SK-N-SH (cell line): Measurements from ENCODE around the gene TFAP2B. TPM values are rescaled to one million over a fixed set of nuclear protein-coding genes. Genes with fewer than 3 reads are reported as not detected.

Source experiments
- CTCF ChIA-PET: fragments of 300-600, 350-600 bp; formaldehyde crosslinking; extraction: SDS; loops from one replicate; lab custom pipeline; 2021; lab: Yijun Ruan, JAX
- POLR2A ChIA-PET: fragments of 350-600 bp; sonication (Branson Sonifier 250); formaldehyde crosslinking; extraction: SDS; loops from one replicate; lab custom pipeline; 2020; ENCODE audit warnings: antibody characterized with exemption, inconsistent platforms; lab: Yijun Ruan, JAX
- DNase-seq: peaks from one replicate; pipeline ENCODE4 v3.0.0; 2012
- H2AFZ ChIP-seq: fragments of 200-600 bp; sonication (generic); 2 replicates; pipeline ENCODE4 v1.8.1; 2016; ENCODE audit warnings: antibody characterized with exemption, mild to moderate bottlenecking, low read depth
- H3F3A ChIP-seq: fragments of 200-600 bp; sonication (generic); replicated peaks from 2 replicates; pipeline ENCODE3; 2016; ENCODE audit warnings: antibody characterized with exemption, mild to moderate bottlenecking; ENCODE audit not compliant: insufficient read depth
- H3K27ac ChIP-seq, 2 experiments: fragments of 200-500 bp in 1 of 2; fragments of 200-600 bp in 1 of 2; sonication (Bioruptor generic) in 1 of 2; sonication (generic), shearing (Covaris generic) in 1 of 2; 2 replicates each; pipeline versions ENCODE4 v1.5.1 to v1.6.1; 2014 to 2016; ENCODE audit warnings: low read depth in 2 of 2, inconsistent platforms in 1 of 2, low read length in 1 of 2, mild to moderate bottlenecking in 1 of 2, mixed read lengths in 1 of 2
- H3K27me3 ChIP-seq: fragments of 200-600 bp; sonication (generic), shearing (Covaris generic); 2 replicates; pipeline ENCODE4 v1.6.1; 2016; ENCODE audit warnings: mixed run types; ENCODE audit not compliant: insufficient read depth
- H3K36me3 ChIP-seq, 2 experiments: fragments of 200-500 bp in 1 of 2; fragments of 200-600 bp in 1 of 2; sonication (Bioruptor generic) in 1 of 2; sonication (generic) in 1 of 2; replicated peaks in 1 of 2; 2 replicates each; pipeline versions ENCODE3 to v1.5.1; 2014 to 2016; ENCODE audit warnings: low read length in 1 of 2, mild to moderate bottlenecking in 1 of 2; ENCODE audit not compliant: insufficient read depth in 2 of 2, control insufficient read depth in 1 of 2
- H3K4me1 ChIP-seq, 2 experiments: fragments of 200-500 bp in 1 of 2; fragments of 200-600 bp in 1 of 2; sonication (Bioruptor generic) in 1 of 2; sonication (generic), shearing (Covaris generic) in 1 of 2; 2 replicates each; pipeline versions ENCODE4 v1.5.1 to v1.6.1; 2014 to 2016; ENCODE audit warnings: low read depth in 1 of 2, low read length in 1 of 2, mixed run types in 1 of 2; ENCODE audit not compliant: insufficient read depth in 2 of 2, control insufficient read depth in 1 of 2
- H3K4me2 ChIP-seq: fragments of 200-600 bp; sonication (generic), shearing (Covaris generic); 2 replicates; pipeline ENCODE4 v1.6.1; 2017; ENCODE audit warnings: mixed run types
- H3K4me3 ChIP-seq, 2 experiments: fragments of 200-500 bp in 1 of 2; fragments of 200-600 bp in 1 of 2; sonication (Bioruptor generic) in 1 of 2; sonication (generic), shearing (Covaris generic) in 1 of 2; 2 replicates each; pipeline versions ENCODE4 v1.5.1 to v1.8.1; 2014 to 2016; ENCODE audit warnings: low read depth in 2 of 2, inconsistent platforms in 1 of 2, low read length in 1 of 2, mild to moderate bottlenecking in 1 of 2, mixed read lengths in 1 of 2, moderate library complexity in 1 of 2
- H3K79me2 ChIP-seq: fragments of 200-600 bp; sonication (generic); 2 replicates; pipeline ENCODE4 v1.8.1; 2017; ENCODE audit warnings: mild to moderate bottlenecking; ENCODE audit not compliant: insufficient read depth
- H3K9ac ChIP-seq: fragments of 200-600 bp; sonication (generic); 2 replicates; pipeline ENCODE4 v1.6.1; 2017; ENCODE audit warnings: mixed run types
- H3K9me2 ChIP-seq: fragments of 200-600 bp; sonication (generic); 2 replicates; pipeline ENCODE4 v1.6.1; 2017; ENCODE audit warnings: mixed run types
- H3K9me3 ChIP-seq: fragments of 200-600 bp; sonication (generic); 2 replicates; pipeline ENCODE4 v1.6.1; 2017; ENCODE audit warnings: mixed run types, mild to moderate bottlenecking, moderate library complexity
- H4K20me1 ChIP-seq: fragments of 200-600 bp; sonication (generic); 2 replicates; pipeline ENCODE4 v1.6.1; 2017; ENCODE audit warnings: mild to moderate bottlenecking, mixed run types; ENCODE audit not compliant: insufficient read depth
- CHD2 ChIP-seq: fragments of 150-350 bp; IDR thresholded peaks from 2 replicates; pipeline ENCODE4 v1.6.1; 2018; ENCODE audit warnings: low read length; ENCODE audit not compliant: partially characterized antibody
- CTCF ChIP-seq: fragments of 200-600 bp; sonication (generic); IDR thresholded peaks from 2 replicates; pipeline ENCODE4 v1.6.1; 2017; ENCODE audit warnings: antibody characterized with exemption, mild to moderate bottlenecking, moderate library complexity
- EP300 ChIP-seq, 2 experiments: IDR thresholded peaks; 2 replicates each; pipeline versions ENCODE4 v1.4.0 to v1.6.1; 2012; ENCODE audit warnings: borderline replicate concordance in 1 of 2, low read depth in 1 of 2, low read length in 1 of 2
- FOXM1 ChIP-seq: IDR thresholded peaks from 2 replicates; pipeline ENCODE4 v1.4.0; 2012; ENCODE audit warnings: low read depth, mild to moderate bottlenecking
- GABPA ChIP-seq: IDR thresholded peaks from 2 replicates; pipeline ENCODE4 v1.4.0; 2012; ENCODE audit warnings: low read depth, mild to moderate bottlenecking
- MEF2A ChIP-seq: IDR thresholded peaks from 2 replicates; pipeline ENCODE4 v1.4.0; 2012; ENCODE audit warnings: low read depth, borderline replicate concordance
- NFIC ChIP-seq: IDR thresholded peaks from 2 replicates; pipeline ENCODE4 v1.4.0; 2012; ENCODE audit warnings: borderline replicate concordance
- PBX3 ChIP-seq: IDR thresholded peaks from 2 replicates; pipeline ENCODE4; 2012
- RAD21 ChIP-seq: IDR thresholded peaks from 2 replicates; pipeline ENCODE4 v1.6.1; 2012; ENCODE audit warnings: mild to moderate bottlenecking, low read length
- RCOR1 ChIP-seq: fragments of 150-350 bp; IDR thresholded peaks from 2 replicates; pipeline ENCODE4 v1.6.1; 2017; ENCODE audit warnings: antibody characterized with exemption, low read length
- REST ChIP-seq: IDR thresholded peaks from 2 replicates; pipeline ENCODE4 v1.6.1; 2012; ENCODE audit warnings: mild to moderate bottlenecking, low read depth, low read length, moderate library complexity
- SIN3A ChIP-seq: IDR thresholded peaks from 2 replicates; pipeline ENCODE4 v1.6.1; 2012; ENCODE audit warnings: low read depth, mild to moderate bottlenecking, low read length, moderate library complexity, borderline replicate concordance
- SMC3 ChIP-seq: IDR thresholded peaks from 2 replicates; pipeline ENCODE4 v1.6.1; 2012; ENCODE audit warnings: low read depth, low read length, improper control_type of control experiment
- TAF1 ChIP-seq: IDR thresholded peaks from 2 replicates; pipeline ENCODE4 v1.6.1; 2012; ENCODE audit warnings: low read depth, mild to moderate bottlenecking, low read length, moderate library complexity, borderline replicate concordance
- TCF12 ChIP-seq: IDR thresholded peaks from 2 replicates; pipeline ENCODE4 v1.4.0; 2012
- YY1 ChIP-seq: IDR thresholded peaks from 2 replicates; pipeline ENCODE4 v1.4.0; 2012; ENCODE audit warnings: low read depth, mild to moderate bottlenecking
- WGBS: methylation state at CpG from one replicate; pipeline ENCODE4 v1.1.6; 2017; ENCODE audit warnings: low lambda C conversion rate; 5-methylcytosine and 5-hydroxymethylcytosine counted together
- polyA plus RNA-seq, 3 experiments: library from polyadenylated mRNA; depleted of rRNA; stranded (reverse); fragments of >200 nt; gene quantifications; 2 replicates each; pipeline ENCODE4 v1.2.3, GENCODE V29; 2012
- TF ChIP-seq, protein P1 (sequence below): fragments of 150-350 bp; IDR thresholded peaks from 2 replicates; pipeline ENCODE4 v1.6.1; 2017; ENCODE audit warnings: antibody characterized with exemption, low read length, low read depth, borderline replicate concordance
- TF ChIP-seq, protein P2 (sequence below): IDR thresholded peaks from 2 replicates; pipeline ENCODE4 v1.4.0; 2012; ENCODE audit warnings: low read depth

TFAP2B gene
- polyA plus RNA-seq, 1 of the 3 experiments (the other 2 are of a cell fraction), result 1.1 TPM

GRCh38 chr6:50816947-50817645 is 1.6 kb upstream of the TFAP2B start:
- H3K9me3 ChIP-seq, result no peaks in the 10 kb centered on the region
- H4K20me1 ChIP-seq, result no peaks in the 10 kb centered on the region; the same call in 1 of the 2 replicates
- peaks cover 47% of the 10 kb centered on the region for H3K27me3 ChIP-seq
- H3K27ac ChIP-seq, result peak overlapping the region in 1 of 2 experiments; percentile 99; a peak in 2 of 4 replicates
- peak; percentile 46 for DNase-seq
- H3K9ac ChIP-seq, result no peak overlapping the region
- peak overlapping the region in 1 of 2 experiments; percentile 47; a peak in 2 of 4 replicates for H3K4me3 ChIP-seq
- no peaks in the 10 kb centered on the region for H3K79me2 ChIP-seq
- 0 out of 2 replicates have a peak overlapping the region, but pooled peaks have one; percentile 13 for H2AFZ ChIP-seq
- TF ChIP-seq CTCF (no peak), PBX3 (no peak), YY1 (no peak), FOXM1 (no peak), MEF2A (no peak), RCOR1 (no peak), NFIC (no peak), REST (no peak), RAD21 (no peak), CHD2 (no peak), TCF12 (no peak), SMC3 (no peak), TAF1 (no peak), SIN3A (no peak), GABPA (no peak), EP300 (IDR thresholded peaks at IDR 0.05; ENCODE audit: borderline replicate concordance in 1 of 2, low read depth in 1 of 2, low read length in 1 of 2) (no peak)
- TF ChIP-seq, protein P1, sequence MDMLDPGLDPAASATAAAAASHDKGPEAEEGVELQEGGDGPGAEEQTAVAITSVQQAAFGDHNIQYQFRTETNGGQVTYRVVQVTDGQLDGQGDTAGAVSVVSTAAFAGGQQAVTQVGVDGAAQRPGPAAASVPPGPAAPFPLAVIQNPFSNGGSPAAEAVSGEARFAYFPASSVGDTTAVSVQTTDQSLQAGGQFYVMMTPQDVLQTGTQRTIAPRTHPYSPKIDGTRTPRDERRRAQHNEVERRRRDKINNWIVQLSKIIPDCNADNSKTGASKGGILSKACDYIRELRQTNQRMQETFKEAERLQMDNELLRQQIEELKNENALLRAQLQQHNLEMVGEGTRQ, result no peak
- TF ChIP-seq, protein P2, sequence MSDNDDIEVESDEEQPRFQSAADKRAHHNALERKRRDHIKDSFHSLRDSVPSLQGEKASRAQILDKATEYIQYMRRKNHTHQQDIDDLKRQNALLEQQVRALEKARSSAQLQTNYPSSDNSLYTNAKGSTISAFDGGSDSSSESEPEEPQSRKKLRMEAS, result no peak
- H3K36me3 ChIP-seq, result no peaks in the 10 kb centered on the region
- H3F3A ChIP-seq, result no peaks in the 10 kb centered on the region
- 12% methylated on average over 15 of the region's 15 CpGs for WGBS
- H3K4me1 ChIP-seq, result peaks cover 0 to 3% of the 10 kb centered on the region in 2 experiments; a peak in 1 of 4 replicates
- no peaks in the 10 kb centered on the region for H3K9me2 ChIP-seq
- POLR2A ChIA-PET, result interaction anchor here (0.7 to 3.6 kb wide), 10 partner anchors 13 to 1193 kb away, joined by 3 to 21 read pairs (median 5); no protein-coding TSS in a partner anchor
- CTCF ChIA-PET, result interaction anchor here (0.7 to 2.6 kb wide), 10 partner anchors 29 to 1232 kb away, joined by 3 to 22 read pairs (median 4); no protein-coding TSS in a partner anchor
- H3K4me2 ChIP-seq, result no peak overlapping the region
